GDM1 (cell line): ENCODE measurements around the gene ATP2B2.
"Not testable (repeated sequence)": the region's sequence is repeated elsewhere in the genome, so short reads cannot be mapped to it uniquely, and the experiment has no call there.

Experiments used
- DNase-seq: peaks from one replicate; lab custom pipeline; 2025; lab: John Stamatoyannopoulos, UW

ATP2B2 gene

DNA sequence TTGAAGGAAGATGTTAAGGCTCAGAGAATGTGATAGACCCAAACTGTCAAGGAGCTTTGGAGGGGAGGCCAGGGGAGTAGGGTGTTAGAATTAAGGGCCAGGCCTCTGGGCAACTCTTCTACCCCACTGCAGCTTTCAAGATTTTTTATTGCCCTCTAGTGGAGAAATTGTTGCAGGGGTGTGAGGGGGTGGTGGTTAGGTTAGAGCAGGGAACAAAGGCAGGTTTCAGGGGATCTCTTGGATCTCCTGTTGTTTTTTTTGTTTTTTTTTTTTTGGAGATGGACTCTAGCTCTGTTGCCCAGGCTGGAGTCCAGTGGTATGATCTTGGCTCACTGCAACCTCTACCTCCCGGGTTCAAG is 183.1 kb downstream of the ATP2B2 start:
- DNase-seq: no peak

DNA sequence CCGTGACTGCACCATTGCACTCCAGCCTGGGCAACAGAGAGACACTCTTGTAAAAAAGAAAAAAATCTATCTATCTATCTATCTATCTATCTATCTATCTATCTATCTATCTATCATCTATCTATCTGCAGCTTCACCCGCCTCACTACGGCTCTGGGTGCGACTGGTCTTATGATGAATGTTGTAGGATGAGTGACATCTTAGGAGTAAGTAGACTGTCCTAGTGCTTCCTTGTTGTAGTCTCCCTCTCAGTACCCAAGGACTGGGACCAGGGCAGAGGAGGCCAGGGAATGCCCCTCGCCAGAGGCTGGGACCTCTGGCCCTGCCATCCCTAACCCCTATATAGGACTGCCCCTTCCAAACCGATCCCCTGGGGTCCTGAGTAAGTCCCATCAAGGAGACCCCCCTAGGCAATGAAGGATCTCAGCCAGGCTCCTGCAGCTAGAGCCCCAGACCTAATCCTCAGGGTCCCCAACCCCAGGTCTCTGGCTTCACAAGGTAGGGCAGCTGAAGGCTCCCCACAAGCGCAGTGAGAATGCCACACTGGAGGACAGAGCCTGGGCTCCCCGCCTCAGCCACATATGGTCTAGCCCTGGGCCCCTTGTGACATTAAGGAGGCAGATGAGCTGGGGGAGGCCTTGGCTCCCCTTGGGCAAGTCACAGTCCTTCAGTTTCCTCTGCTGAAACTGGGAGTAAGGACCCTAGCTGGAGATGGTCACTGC is 183.6 kb downstream of the ATP2B2 start:
- DNase-seq: no peak

DNA sequence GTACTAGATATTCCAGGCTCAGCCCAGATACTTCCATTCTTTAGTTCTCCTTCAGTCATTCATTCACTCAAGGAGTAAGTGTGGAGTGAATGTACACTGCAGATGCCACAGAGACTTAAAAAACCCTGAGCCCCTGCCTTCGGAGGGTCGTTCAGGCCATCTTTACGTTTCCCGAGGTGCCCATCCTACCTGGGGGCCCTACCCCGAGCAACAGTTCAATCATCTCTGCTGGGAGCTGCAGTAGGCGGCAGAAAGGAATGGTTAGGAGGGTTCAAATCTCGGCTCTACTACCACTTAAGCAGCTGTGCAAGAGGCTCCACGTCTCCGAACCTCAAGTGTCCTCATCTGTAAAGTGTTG is 185.1 kb downstream of the ATP2B2 start:
- no peak for DNase-seq

DNA sequence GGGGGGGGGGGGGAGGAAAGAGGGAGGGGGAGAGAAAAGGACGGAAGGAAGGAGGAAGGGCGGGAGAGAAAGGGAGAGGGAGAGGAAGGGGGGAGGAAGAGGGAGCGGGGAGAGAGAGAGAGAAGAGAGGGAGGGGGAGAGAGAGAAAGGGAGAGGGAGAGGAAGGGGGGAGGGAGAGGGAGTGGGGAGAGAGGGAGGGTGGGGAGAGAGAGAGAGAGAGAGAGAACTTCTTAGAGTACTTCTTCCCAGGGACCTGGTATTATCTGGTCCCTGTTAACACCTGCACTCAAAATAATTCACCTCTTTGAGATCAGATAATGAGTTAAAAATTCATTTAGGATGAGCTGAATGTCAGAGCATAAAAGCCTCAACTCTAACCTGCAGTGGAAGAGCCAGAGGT is 185.6 kb downstream of the ATP2B2 start:
- no peak for DNase-seq

DNA sequence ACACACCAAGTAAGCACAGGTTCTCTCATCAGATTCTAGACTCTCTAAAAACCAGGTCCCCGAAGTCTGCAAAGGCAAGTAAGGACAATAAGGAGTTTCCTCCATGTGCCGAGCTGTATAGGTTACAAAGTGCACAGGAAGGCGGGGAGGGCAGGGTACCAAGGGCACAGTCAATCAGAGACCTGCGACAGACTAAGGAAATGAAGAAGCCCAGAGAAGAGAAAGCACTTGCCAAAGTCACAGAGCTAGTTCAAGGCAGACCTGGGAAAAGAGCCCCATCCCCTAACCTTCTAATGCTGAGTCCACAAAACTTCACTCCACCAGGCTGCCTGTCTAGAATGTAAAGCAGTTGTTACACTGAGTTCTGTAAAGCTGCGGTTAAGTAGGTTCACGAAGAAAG is 186.1 kb downstream of the ATP2B2 start:
- no peak for DNase-seq

DNA sequence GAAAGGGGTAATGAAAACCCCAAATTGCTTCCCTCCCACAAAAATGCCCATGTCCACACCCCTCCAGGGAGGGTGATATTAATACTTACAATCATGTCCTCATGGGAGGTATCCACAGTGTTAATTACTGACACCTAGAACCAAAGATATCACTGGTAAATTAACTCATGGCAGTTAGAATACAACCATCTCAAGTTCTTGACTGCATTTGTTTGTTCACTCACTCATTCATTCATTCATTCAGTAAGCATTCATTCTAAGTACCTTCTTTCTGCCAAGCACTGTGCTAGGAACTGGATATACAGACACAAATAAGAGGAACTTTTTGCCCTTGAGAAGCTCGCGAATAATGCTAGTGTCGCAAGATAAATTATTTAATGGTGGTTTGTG is 187.4 kb downstream of the ATP2B2 start:
- DNase-seq: no peak

DNA sequence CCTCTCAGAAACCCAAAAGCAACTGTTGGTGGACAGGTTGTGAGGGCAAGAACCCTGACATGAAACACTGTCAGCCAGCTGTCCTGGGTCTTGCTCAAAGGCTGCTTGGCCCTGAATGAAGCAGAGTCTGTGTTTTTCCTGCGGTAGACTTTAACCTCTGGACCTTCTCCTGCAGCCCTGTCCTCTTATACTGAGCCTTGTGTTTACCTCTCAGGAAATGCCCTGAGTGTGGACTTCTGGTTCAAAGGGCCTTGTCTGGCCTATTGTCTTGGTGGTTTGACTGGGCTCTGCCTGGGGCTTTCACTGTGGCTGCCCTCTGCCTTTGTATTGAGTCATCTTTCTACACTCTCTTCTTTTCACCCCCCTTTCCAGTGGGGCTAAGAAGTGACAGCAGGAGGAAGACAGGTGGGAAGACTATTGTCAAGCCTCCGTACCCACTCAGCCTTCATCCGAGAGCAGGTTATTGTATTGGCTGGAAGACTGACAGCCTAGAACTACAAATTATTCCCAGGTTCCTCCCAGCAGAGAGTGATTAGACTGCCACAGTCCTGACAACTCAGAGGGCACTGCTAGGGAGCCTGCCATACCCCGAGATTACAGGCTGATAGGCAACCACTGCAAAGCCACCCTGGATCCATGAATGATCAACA is 187.9 kb downstream of the ATP2B2 start:
- no peak for DNase-seq

DNA sequence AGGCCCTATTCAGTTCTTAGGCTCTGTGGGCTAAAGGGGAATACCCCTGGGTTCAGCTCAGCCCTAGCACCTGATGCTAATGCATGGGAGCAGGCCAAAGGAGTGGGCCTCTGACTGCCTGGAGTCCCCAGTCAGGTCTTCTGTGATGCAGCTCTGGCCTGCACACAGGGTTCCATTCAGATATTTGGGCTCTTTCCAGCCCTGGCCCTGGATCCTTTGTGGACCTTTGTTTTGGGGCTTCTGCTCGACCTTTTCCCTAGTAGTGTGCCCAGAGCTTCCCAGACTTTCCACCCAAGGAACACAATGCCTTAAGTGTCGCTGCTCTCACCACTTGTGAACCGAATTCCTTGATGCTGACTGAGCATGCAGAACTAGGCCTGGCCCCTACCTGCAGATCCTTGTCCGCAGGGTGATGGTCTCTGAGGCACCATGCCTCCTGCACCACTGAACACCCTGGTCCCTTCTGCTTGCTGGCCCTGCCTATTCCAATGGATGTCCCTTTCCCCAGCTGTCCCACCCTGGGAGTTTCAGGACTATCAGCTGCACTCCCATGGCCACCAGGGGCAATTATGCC is 189.5 kb downstream of the ATP2B2 start:
- DNase-seq: no peak

DNA sequence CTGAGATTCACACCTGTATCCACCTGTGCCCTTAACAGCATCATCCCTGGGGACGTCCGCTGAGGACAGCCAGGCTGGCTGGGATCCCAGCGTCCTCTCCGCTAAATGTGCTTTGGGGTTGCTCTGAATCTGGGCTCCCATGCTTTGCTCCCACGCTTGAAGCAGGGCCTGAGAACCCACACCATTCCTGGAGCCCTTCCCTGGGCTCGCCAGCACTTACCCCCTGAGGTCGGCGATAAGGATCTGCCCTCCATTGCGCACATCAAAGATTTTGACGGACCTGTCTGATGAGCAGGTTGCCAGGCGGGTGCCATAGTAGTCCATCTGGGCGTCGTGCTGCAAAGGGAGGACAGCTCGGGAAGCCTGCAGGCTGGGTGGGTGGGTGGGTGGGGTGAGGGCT is 190.3 kb downstream of the ATP2B2 start:
- no peak for DNase-seq

DNA sequence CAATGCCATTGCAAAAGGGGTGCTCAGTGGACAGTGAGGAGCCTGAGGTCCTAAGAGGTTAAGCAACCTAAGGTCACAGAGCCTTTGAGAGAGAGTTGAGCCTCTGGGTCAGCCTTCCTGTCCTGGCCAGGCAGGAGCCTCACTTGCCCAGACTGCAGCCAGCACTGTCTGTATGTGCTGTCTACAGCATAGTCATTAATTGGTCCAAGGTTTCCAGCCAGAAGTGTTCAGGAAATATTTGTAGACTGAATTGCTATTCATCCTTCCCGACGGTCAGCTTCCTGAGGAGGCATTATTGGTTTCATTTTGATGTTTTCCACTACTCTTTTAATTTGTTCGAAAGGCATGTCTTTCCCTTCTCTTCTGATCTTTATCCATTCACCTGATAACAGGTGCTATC is 192.5 kb downstream of the ATP2B2 start:
- DNase-seq: no peak

DNA sequence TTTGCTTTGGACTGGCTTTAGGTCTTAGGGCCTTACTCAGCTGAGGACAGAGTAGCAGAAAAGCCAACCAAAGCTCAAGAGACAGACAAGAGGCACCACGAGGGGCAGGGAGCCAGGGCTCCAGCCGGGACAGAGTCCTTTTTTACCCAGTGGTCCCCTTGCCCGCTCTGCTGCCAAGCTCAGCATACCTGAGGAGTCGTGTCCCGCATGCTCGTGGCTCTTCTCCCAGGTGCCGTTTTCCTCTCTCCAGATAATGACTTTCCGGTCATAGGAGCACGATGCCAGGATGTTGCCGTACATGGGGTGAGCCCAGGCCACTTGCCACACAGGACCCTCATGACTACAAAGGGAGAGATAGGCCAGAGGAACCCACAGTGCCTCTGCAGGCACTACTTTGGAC is 193.0 kb downstream of the ATP2B2 start:
- DNase-seq: no peak

DNA sequence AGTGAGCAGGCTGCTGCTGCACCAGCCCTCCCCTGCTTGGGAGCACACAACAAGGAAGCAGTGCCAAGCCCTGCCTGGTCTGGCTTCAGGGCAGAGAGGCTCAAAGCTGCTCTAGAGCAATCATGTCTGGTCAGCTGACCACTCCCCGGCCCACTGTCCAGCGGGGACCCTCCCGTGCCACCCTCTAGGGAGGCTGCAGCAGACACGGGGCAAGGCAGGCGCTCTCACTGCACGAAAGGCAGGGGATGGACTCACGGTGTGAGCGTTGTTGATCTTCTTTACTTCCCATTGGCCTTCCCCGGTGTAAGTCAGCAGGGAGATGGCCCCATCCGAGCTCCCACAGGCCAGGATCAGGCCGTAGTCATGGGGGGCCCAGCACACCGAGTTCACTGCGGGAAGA is 193.7 kb downstream of the ATP2B2 start:
- no peak for DNase-seq

DNA sequence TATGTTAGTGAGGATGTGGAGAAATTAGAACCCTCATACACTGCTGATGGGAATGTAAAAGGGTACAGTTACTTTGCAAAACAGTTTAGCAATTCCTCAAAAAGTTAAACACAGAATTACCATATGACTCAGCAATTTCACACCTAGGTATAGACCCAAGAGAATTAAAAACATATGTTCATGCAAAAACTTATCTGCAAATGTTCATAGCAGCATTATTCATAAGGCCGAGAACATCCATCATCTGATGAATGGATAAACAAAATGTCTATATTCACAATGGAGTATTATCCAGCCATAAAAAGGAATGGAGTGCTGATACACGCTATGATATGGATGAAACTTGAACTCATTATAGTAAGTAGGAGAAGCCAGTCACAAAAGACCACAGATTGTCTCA is 194.8 kb downstream of the ATP2B2 start:
- DNase-seq: no peak

DNA sequence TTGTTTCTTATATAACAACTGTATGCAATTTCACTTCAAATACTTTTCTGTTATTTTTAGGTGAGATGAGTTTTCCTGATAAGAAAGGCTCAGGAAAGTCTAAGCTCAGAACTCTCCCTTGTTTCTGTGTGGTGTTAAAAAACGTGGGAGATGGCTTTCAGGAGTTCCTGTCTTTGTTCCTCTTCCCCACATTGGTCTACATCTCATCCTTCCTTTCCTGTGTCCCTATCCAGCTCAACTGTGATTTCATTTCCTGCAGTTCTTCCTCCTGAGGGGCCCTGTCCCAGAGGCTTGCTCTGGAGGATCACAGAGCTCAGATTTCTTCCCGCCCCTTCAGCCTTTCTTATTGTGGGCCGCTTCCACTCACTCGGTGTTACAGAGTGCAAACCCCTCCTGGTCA is 195.7 kb downstream of the ATP2B2 start:
- DNase-seq: no peak

DNA sequence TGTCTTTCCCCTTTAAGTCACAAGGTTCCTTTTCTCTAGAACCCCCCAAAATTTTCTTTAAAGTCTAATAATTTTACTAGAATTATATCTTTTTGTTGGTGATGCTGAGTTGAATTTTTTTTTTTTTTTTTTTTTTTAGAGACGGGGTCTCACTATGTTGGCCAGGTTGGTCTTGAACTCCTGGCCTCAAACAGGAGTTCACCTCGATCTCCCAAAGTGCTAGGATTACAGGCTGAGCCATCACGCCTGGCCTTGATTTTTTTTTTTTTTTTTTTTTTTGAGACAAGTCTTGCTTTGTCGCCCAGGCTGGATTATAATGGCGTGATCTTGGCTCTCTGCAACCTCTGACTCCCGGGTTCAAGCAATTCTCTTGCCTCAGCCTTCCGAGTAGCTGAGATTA is 196.7 kb downstream of the ATP2B2 start:
- DNase-seq: no peak

DNA sequence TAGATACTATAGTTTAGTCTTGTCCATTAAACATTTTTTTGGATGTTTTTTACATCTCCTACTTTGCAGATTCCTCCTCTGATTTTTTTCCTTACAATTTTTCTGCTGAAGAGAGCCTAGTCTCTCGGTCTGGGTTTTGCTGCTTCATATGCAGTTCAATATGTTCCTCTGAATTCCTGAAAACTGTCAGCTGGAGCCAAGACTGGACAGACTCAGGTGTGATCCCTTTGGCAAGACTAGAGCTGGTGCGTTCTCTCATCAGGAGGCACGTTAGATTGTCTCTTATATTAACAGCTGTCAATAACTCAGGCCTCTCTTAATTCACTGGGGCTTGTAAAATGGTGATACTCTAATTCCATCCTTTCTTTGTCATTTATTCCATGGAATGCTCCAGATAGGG is 199.2 kb downstream of the ATP2B2 start:
- DNase-seq: no peak

DNA sequence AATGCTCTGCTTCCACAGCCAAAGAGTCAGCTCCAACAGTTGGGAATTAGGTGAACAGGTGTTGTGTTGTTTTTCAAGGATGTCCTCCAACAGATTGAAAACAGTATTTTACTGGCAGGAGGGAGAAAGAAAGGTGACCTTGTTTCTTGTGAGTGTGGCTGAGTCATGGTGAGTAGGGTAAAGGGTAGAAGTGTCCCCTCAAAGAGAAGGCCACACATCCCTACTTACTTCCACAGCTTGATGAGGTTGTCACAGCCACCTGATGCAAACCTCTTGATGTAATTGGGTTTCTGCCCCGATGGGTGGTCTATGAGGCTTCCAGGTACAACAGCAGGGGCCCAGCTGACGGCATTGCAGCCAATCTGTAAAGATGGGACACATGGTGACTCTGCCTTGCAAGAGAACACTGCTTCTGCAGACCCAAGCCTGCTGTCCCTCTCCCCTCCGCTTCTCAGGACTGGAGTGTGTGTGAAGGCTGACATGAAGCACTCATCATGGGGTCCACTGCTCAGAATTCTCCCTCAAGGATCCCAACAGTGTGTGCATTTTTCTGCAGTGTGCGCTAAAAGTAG is 200.0 kb downstream of the ATP2B2 start:
- no peak for DNase-seq

DNA sequence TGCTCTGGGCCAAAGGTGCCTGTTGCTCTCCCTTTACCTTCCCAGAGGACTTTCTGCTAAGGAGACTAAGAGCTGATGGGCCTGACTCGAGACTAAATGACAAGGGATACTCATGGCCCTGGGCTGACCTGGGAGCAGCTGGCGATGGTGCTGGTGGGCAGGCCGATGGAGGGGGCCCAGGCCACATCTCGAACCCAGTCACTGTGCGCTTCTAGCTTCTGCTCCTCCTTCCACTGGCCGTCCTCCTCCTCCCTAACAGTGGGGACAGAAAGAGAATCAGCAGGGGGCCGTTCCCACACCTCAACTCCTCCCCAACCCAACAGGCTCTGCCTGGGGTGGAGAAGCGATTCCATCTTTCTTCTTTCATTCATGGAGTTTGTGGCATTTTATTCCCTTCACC is 200.5 kb downstream of the ATP2B2 start:
- DNase-seq: no peak

DNA sequence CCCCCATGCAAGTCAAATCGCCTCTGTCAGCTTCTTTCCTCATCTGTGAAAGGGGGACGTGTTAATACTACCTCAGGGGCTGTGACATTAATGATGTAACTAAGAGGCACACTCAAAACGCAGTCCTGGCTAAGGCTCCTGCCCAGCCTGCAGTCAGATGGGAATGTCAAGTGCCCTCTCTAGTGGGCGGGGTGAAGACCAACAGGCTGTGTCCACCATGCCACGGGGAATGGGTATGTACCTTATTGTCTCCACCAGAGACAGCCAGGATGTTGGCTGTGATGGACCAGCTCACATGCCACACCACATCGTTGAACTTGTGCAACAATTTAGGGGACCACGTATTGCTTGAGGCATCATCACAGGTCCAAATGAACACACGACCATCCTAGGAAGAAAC is 201.6 kb downstream of the ATP2B2 start:
- no peak for DNase-seq

DNA sequence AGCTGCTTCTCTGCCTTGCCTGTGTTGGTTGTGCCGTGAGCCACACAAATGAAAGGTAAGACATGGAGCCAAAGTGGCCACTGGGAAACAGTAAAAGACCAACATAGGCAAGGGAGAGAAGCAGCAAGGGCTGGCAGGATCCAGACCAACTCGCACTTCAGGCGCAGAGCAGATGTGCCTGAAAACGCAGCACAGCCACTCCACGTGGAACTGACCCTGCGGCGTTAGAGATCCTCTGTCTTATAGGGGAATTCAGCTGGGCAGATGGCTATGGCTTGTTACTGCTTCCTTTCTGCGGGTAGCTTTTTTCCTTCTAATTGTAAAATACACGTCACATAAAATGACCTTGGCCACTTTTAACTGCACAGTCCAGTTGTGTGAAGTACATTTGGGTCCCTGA is 202.3 kb downstream of the ATP2B2 start:
- DNase-seq: no peak

DNA sequence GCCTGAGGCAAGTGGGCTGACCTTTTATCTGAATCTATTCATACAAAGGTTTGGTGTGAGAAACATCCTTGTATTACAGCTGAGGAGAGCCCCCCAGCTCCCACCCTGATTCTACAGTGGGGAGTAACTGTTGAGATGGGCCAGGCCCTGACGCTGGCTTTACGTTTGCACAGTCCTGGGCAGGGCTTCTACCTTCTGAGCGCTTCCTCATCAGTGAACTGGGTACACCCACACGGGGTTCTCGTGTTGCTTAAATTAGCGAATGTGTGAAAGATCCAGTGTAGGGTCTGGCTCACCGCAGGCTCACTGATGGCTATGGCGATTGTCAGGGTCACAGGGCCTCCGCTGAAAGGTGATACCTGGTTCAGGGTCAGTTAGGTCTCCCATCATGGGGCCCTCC is 205.3 kb downstream of the ATP2B2 start:
- DNase-seq: no peak

DNA sequence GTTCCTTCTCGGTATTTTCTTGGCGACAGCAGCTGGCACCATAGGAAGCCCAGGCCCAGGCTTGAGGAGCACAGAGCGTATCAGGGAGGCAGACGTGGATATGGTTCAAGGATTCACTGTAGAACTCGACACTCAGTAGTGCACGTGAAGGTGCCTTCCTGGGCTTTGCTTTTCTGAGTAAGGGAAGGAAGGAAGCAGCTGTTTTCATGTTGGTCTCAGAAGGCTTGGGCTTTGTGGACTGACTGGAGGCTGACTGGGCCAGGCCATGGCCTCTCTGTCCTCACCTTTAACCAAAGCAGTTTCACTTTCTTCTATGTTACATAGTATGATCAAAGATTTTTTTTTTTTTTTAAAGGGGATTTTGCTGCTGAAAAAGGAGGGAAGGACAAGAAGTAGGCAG is 205.7 kb downstream of the ATP2B2 start:
- DNase-seq: no peak

DNA sequence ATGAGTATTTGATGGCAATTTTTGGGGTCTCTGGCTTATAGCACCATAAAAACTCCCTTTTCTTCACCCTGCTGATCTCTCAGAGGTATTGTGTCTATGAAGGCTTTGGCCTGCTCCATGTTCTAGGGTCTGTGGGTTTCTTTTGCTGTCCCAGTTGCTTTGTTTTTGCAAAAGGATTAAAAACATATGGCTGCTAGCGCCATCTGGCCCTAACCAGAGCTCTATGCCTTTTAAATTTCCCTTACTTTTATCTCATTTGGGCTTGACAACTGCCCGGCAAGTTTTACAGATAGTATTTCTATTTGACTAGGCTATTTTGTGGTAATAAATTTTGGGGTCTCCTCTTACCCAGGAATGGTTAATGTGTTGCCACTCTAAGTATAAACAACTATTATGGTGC is 206.2 kb downstream of the ATP2B2 start:
- no peak for DNase-seq

DNA sequence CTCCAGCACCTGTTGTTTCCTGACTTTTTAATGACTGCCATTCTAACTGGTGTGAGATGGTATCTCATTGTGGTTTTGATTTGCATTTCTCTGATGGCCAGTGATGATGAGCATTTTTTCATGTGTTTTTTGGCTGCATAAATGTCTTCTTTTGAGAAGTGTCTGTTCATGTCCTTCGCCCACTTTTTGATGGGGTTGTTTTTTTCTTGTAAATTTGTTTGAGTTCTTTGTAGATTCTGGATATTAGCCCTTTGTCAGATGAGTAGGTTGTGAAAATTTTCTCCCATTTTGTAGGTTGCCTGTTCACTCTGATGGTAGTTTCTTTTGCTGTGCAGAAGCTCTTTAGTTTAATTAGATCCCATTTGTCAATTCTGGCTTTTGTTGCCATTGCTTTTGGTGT is 207.3 kb downstream of the ATP2B2 start:
- not testable (repeated sequence) for DNase-seq
